HepG2 (cell line): ENCODE results near the gene SERPINE2. TPM values are rescaled to one million over a fixed set of nuclear protein-coding genes. Genes with fewer than 3 reads are reported as not detected.
A peak's percentile ranks its signal among the peaks of the same experiment; 100 is the strongest.

Experiments used
- ATAC-seq: fragments of 200-7000 bp; cut with Tn5 transposase; 3 replicates; pipeline ENCODE4 v1.9.1; 2020; ENCODE audit warnings: mild to moderate bottlenecking, moderate library complexity
- BruUV-seq: library from RNA; stranded (reverse); fragments of 400-500 nt; replicated peaks from 2 replicates; lab custom pipeline; 2021; lab: Mats Ljungman, UMichigan
- CTCF ChIA-PET: fragments of 300-600 bp; formaldehyde crosslinking; extraction: SDS; loops from one replicate; lab custom pipeline; 2021; ENCODE audit warnings: low total read pairs, inconsistent platforms, low intra/inter-chr PET ratio; lab: Yijun Ruan, JAX
- POLR2A ChIA-PET: fragments of 350-600 bp; sonication (Branson Sonifier 250); formaldehyde crosslinking; loops from one replicate; lab custom pipeline; 2020; ENCODE audit warnings: antibody characterized with exemption, inconsistent platforms; lab: Yijun Ruan, JAX
- DNase-seq: peaks from one replicate; pipeline ENCODE4 v3.0.0-alpha.2; 2015; ENCODE audit warnings: low spot score
- FAIRE-seq: peaks from 3 replicates; lab custom pipeline; 2011; peaks lifted over from hg19 to GRCh38; lab: Jason Lieb, UNC
- H2AFZ ChIP-seq: one replicate; pipeline ENCODE4 v1.6.1; 2011; ENCODE audit warnings: low read length, inconsistent platforms
- H3K27ac ChIP-seq: fragments of 300-600 bp; 3 replicates; pipeline ENCODE4 v1.8.0; 2011; ENCODE audit warnings: mixed run types, mild to moderate bottlenecking, mixed read lengths, low read length, inconsistent platforms; ENCODE audit not compliant: insufficient read depth; ENCODE audit errors: extremely low read length
- H3K27me3 ChIP-seq, 2 experiments: fragments of 200-600 bp in 1 of 2; 2 replicates in 1 of 2; 3 replicates in 1 of 2; pipeline versions ENCODE4 v1.6.0 to v1.8.0; 2011; ENCODE audit warnings: low read length in 2 of 2, mild to moderate bottlenecking in 2 of 2, moderate library complexity in 2 of 2, inconsistent platforms in 1 of 2; ENCODE audit not compliant: insufficient read depth in 2 of 2, control insufficient read depth in 1 of 2
- H3K36me3 ChIP-seq, 2 experiments: fragments of 200-600 bp in 1 of 2; replicated peaks in 1 of 2; 2 replicates in 1 of 2; 3 replicates in 1 of 2; pipeline versions ENCODE4 v1.5.1 to v1.8.0; 2011; ENCODE audit warnings: low read length in 2 of 2, inconsistent platforms in 1 of 2; ENCODE audit not compliant: insufficient read depth in 2 of 2, control insufficient read depth in 1 of 2
- H3K4me1 ChIP-seq: 2 replicates; pipeline ENCODE4 v1.5.1; 2012; ENCODE audit warnings: low read length, inconsistent platforms; ENCODE audit not compliant: insufficient read depth
- H3K4me2 ChIP-seq: 2 replicates; pipeline ENCODE4 v1.6.0; 2011; ENCODE audit warnings: low read depth, low read length, inconsistent platforms
- H3K4me3 ChIP-seq, 3 experiments: fragments of 200-600 bp in 1 of 3; sonication (generic), shearing (Covaris generic) in 1 of 3; replicated peaks in 1 of 3; 2 replicates each; pipeline ENCODE4 v1.5.1; 2011 to 2016; ENCODE audit warnings: low read length in 3 of 3, inconsistent platforms in 2 of 3, low read depth in 2 of 3, mild to moderate bottlenecking in 2 of 3, control low read depth in 1 of 3, mixed read lengths in 1 of 3; ENCODE audit not compliant: insufficient read depth in 1 of 3
- H3K79me2 ChIP-seq: one replicate; pipeline ENCODE4 v1.6.1; 2011; ENCODE audit warnings: low read length, inconsistent platforms; ENCODE audit not compliant: insufficient read depth
- H3K9ac ChIP-seq: 2 replicates; pipeline ENCODE4 v1.6.0; 2011; ENCODE audit warnings: mild to moderate bottlenecking, low read depth, low read length, inconsistent platforms; ENCODE audit not compliant: insufficient read depth
- H3K9me3 ChIP-seq: 2 replicates; pipeline ENCODE4 v1.5.1; 2012; ENCODE audit warnings: mild to moderate bottlenecking, low read length
- H4K20me1 ChIP-seq: 2 replicates; pipeline ENCODE4 v1.6.0; 2011; ENCODE audit warnings: inconsistent platforms, mild to moderate bottlenecking, low read length, moderate library complexity; ENCODE audit not compliant: insufficient read depth
- AFF4 ChIP-seq: sonication (generic); formaldehyde crosslinking; IDR thresholded peaks from 2 replicates; pipeline ENCODE4 v1.4.0; 2020; ENCODE audit warnings: missing genetic modification reagents
- ARID5B ChIP-seq: IDR thresholded peaks from 2 replicates; pipeline ENCODE4 v1.4.0; 2020; ENCODE audit warnings: mild to moderate bottlenecking, missing genetic modification reagents
- CEBPB ChIP-seq: IDR thresholded peaks from 2 replicates; pipeline ENCODE4 v1.6.1; 2011; ENCODE audit warnings: low read depth, low read length, improper control_type of control experiment, borderline replicate concordance
- IRF2 ChIP-seq: IDR thresholded peaks from 2 replicates; pipeline ENCODE4 v1.6.1; 2018; ENCODE audit warnings: missing genetic modification reagents, missing compliant biosample characterization
- KDM1A ChIP-seq: IDR thresholded peaks from 2 replicates; pipeline ENCODE4 v1.6.1; 2016; ENCODE audit warnings: missing compliant biosample characterization
- MXD3 ChIP-seq: IDR thresholded peaks from 2 replicates; pipeline ENCODE4 v1.6.1; 2016; ENCODE audit warnings: mild to moderate bottlenecking, missing biosample characterization, missing genetic modification reagents
- RAD21 ChIP-seq: fragments of 450-650 bp; formaldehyde crosslinking; IDR thresholded peaks from 2 replicates; pipeline ENCODE4 v1.5.0; 2020; ENCODE audit warnings: mild to moderate bottlenecking
- SIX1 ChIP-seq: sonication (generic); formaldehyde crosslinking; IDR thresholded peaks from 2 replicates; pipeline ENCODE4 v1.4.0; 2020; ENCODE audit warnings: missing genetic modification reagents, borderline replicate concordance
- SP2 ChIP-seq: sonication (generic); formaldehyde crosslinking; IDR thresholded peaks from 2 replicates; pipeline ENCODE4 v1.5.1; 2020; ENCODE audit warnings: mild to moderate bottlenecking, missing genetic modification reagents
- STAG1 ChIP-seq: sonication (generic); formaldehyde crosslinking; IDR thresholded peaks from 2 replicates; pipeline ENCODE4 v1.4.0; 2020; ENCODE audit warnings: missing genetic modification reagents
- TFDP2 ChIP-seq: sonication (generic); formaldehyde crosslinking; IDR thresholded peaks from 2 replicates; pipeline ENCODE4 v1.4.0; 2020; ENCODE audit warnings: missing genetic modification reagents
- ZNF160 ChIP-seq: sonication (generic); formaldehyde crosslinking; IDR thresholded peaks from 2 replicates; pipeline ENCODE4 v1.8.0; 2022; ENCODE audit warnings: mild to moderate bottlenecking, inconsistent platforms, missing genetic modification reagents
- ZNF24 ChIP-seq: fragments of 450-650 bp; IDR thresholded peaks from 2 replicates; pipeline ENCODE4 v1.6.1; 2017; ENCODE audit warnings: antibody characterized with exemption, mild to moderate bottlenecking
- ZNF781 ChIP-seq: sonication (generic); formaldehyde crosslinking; IDR thresholded peaks from 2 replicates; pipeline ENCODE4 v1.5.1; 2020; ENCODE audit warnings: borderline replicate concordance, mild to moderate bottlenecking, missing genetic modification reagents; ENCODE audit errors: not compliant biosample characterization
- WGBS: methylation state at CpG from one replicate; pipeline ENCODE4 v1.1.6; 2017; ENCODE audit warnings: low lambda C conversion rate; 5-methylcytosine and 5-hydroxymethylcytosine counted together
- in situ Hi-C: cut with HindIII; loops from 2 replicates; pipeline ENCODE4 v1.10.0; 2017; ENCODE audit warnings: low pct_unique_long_range_greater_than_20kb; ENCODE audit not compliant: extremely low pct_ligation_motif_present
- intact Hi-C: fragments of 100-400 bp; cut with micrococcal nuclease; formaldehyde crosslinking; loops from one replicate; pipeline ENCODE4 v1.10.0; 2022; ENCODE audit not compliant: unreplicated experiment
- polyA plus RNA-seq, 8 experiments: library from polyadenylated mRNA; depleted of rRNA in 3 of 8; stranded (reverse) in 7 of 8; unstranded in 1 of 8; fragments of >200 nt; fragmentation: Illumina TruSeq in 4 of 8; extraction: Trizol in 4 of 8; gene quantifications; 2 replicates each; pipeline versions ENCODE4 v1.2.1 to v1.2.3, GENCODE V29; 2011 to 2016; ENCODE audit warnings: low read depth in 4 of 8, missing spikeins in 1 of 8, mixed read lengths in 1 of 8; ENCODE audit not compliant: insufficient read depth in 1 of 8
- total RNA-seq, 5 experiments: library from RNA; depleted of rRNA; stranded (reverse); fragments of >200 nt; fragmentation: Illumina TruSeq; extraction: Trizol; gene quantifications; 2 replicates each; pipeline ENCODE4 v1.2.3, GENCODE V29; 2016; ENCODE audit warnings: low read depth in 1 of 5

Gene SERPINE2
- total and polyA plus RNA-seq, 2 of the 13 experiments (the other 11 are each of a cell fraction or from before 2014, with no cell fraction given): 7.9 to 18.1 TPM

- ChIA-PET CTCF (interaction anchor here (0.6 to 4.6 kb wide), 11 partner anchors 18 to 808 kb away, joined by 3 to 120 read pairs (median 6); partner anchors contain the start of gene SERPINE2), POLR2A (interaction anchor here (0.7 to 1.5 kb wide), 5 partner anchors 10 to 314 kb away, joined by 4 to 7 read pairs (median 6); partner anchors contain the start of gene MRPL44)
- in situ Hi-C loops (no loop called here), intact Hi-C loops (loop anchor here (1.0 to 2.0 kb wide), 7 partner anchors 19 to 680 kb away; no protein-coding TSS in a partner anchor)
- peak; percentile 62 for ATAC-seq
- H4K20me1 ChIP-seq: no peaks in the 10 kb centered on the region
- DNase-seq: peak; percentile 66
- no peak overlapping the region for H3K4me2 ChIP-seq
- H3K36me3 ChIP-seq: peaks cover 1 to 14% of the 10 kb centered on the region in 2 experiments; a peak in 4 of 5 replicates
- WGBS: 71% methylated on average over 8 of the region's 8 CpGs
- no peak overlapping the region for H3K9ac ChIP-seq
- no peak overlapping the region for H3K4me3 ChIP-seq
- no peaks in the 10 kb centered on the region for H3K79me2 ChIP-seq
- peaks cover 16% of the 10 kb centered on the region for H3K4me1 ChIP-seq
- H3K27me3 ChIP-seq: no peaks in the 10 kb centered on the region
- peak; percentile 60 for FAIRE-seq
- H2AFZ ChIP-seq: no peak overlapping the region
- no peak overlapping the region for H3K27ac ChIP-seq
- H3K9me3 ChIP-seq: no peaks in the 10 kb centered on the region
- no TSS peak for BruUV-seq
- no peak for TF ChIP-seq TFDP2
- 0 out of 2 replicates have a peak, but pooled peaks have one; percentile 35 for TF ChIP-seq ARID5B
- TF ChIP-seq ZNF160 (CRISPR knock-in tag): no peak
- no peak for TF ChIP-seq AFF4 (CRISPR knock-in tag)
- TF ChIP-seq STAG1: peak; percentile 98
- 0 out of 2 replicates have a peak, but pooled peaks have one; percentile 62 for TF ChIP-seq ZNF24
- no peak for TF ChIP-seq MXD3 (CRISPR knock-in tag)
- no peak for TF ChIP-seq KDM1A (CRISPR knock-in tag)
- TF ChIP-seq SP2 (CRISPR knock-in tag): no peak
- TF ChIP-seq ZNF781: no peak
- TF ChIP-seq RAD21: peak; percentile 89
- TF ChIP-seq CEBPB: peak; percentile 98
- no peak for TF ChIP-seq SIX1 (CRISPR knock-in tag)
- 0 out of 2 replicates have a peak, but pooled peaks have one; percentile 29 for TF ChIP-seq IRF2
Measured at GRCh38 chr2:223970343-223971128, 68.5 kb downstream of the SERPINE2 start.
